WTC11 (cell line): Measurements from ENCODE around the gene AXL. TPM values are rescaled to one million over a fixed set of nuclear protein-coding genes. Genes with fewer than 3 reads are reported as not detected.

Experiments used
- ELF4 ChIP-seq: sonication (generic); formaldehyde crosslinking; IDR thresholded peaks from 2 replicates; pipeline ENCODE4 v1.8.1; 2022; ENCODE audit warnings: low read depth, mild to moderate bottlenecking, moderate library complexity, missing genetic modification reagents
- ESRRA ChIP-seq: sonication (generic); formaldehyde crosslinking; IDR thresholded peaks from 2 replicates; pipeline ENCODE4 v1.8.1; 2022; ENCODE audit warnings: mild to moderate bottlenecking, missing genetic modification reagents, borderline replicate concordance
- FOXJ3 ChIP-seq: sonication (generic); formaldehyde crosslinking; IDR thresholded peaks from 2 replicates; pipeline ENCODE4 v1.9.0; 2021; ENCODE audit warnings: missing genetic modification reagents, mild to moderate bottlenecking, borderline replicate concordance
- IRF2 ChIP-seq: sonication (generic); formaldehyde crosslinking; IDR thresholded peaks from 2 replicates; pipeline ENCODE4 v1.8.0; 2022; ENCODE audit warnings: low read depth, missing genetic modification reagents, borderline replicate concordance
- JAZF1 ChIP-seq: fragments of 250-450 bp; sonication (Bioruptor Pico); IDR thresholded peaks from 2 replicates; pipeline ENCODE4 v1.9.0; 2021; ENCODE audit warnings: moderate library complexity, mild to moderate bottlenecking, inconsistent platforms
- MYBL2 ChIP-seq: sonication (generic); formaldehyde crosslinking; IDR thresholded peaks from 2 replicates; pipeline ENCODE4 v1.8.1; 2023; ENCODE audit warnings: mild to moderate bottlenecking, moderate library complexity, missing genetic modification reagents
- NR2C2 ChIP-seq: sonication (generic); formaldehyde crosslinking; IDR thresholded peaks from 2 replicates; pipeline ENCODE4 v1.8.0; 2022; ENCODE audit warnings: mild to moderate bottlenecking, missing genetic modification reagents
- OVOL2 ChIP-seq: fragments of 250-450 bp; sonication (Bioruptor Pico); IDR thresholded peaks from 2 replicates; pipeline ENCODE4 v1.9.0; 2021; ENCODE audit warnings: mild to moderate bottlenecking, borderline replicate concordance
- SP1 ChIP-seq: sonication (generic); formaldehyde crosslinking; conservative IDR thresholded peaks from 2 replicates; pipeline ENCODE4 v1.8.1; 2022; ENCODE audit warnings: missing genetic modification reagents
- TEAD1 ChIP-seq: sonication (generic); formaldehyde crosslinking; IDR thresholded peaks from 2 replicates; pipeline ENCODE4 v1.8.0; 2022; ENCODE audit warnings: mild to moderate bottlenecking, missing genetic modification reagents
- TP53 ChIP-seq: sonication (generic); formaldehyde crosslinking; IDR thresholded peaks from 2 replicates; pipeline ENCODE4 v1.8.1; 2023; ENCODE audit warnings: mild to moderate bottlenecking, missing genetic modification reagents
- ZBTB21 ChIP-seq: sonication (generic); formaldehyde crosslinking; IDR thresholded peaks from 2 replicates; pipeline ENCODE4 v1.8.1; 2023; ENCODE audit warnings: mild to moderate bottlenecking, missing genetic modification reagents, borderline replicate concordance
- ZNF219 ChIP-seq: sonication (generic); formaldehyde crosslinking; IDR thresholded peaks from 2 replicates; pipeline ENCODE4 v1.8.0; 2023; ENCODE audit warnings: missing genetic modification reagents, mild to moderate bottlenecking, borderline replicate concordance
- ZNF263 ChIP-seq: sonication (generic); formaldehyde crosslinking; IDR thresholded peaks from 2 replicates; pipeline ENCODE4 v1.8.1; 2022; ENCODE audit warnings: low read depth, mild to moderate bottlenecking, moderate library complexity, missing genetic modification reagents
- ZNF317 ChIP-seq: sonication (generic); formaldehyde crosslinking; IDR thresholded peaks from 2 replicates; pipeline ENCODE4 v1.8.1; 2023; ENCODE audit warnings: low read depth, mild to moderate bottlenecking, moderate library complexity, missing genetic modification reagents, borderline replicate concordance
- ZNF416 ChIP-seq: fragments of 250-450 bp; sonication (Bioruptor Pico); IDR thresholded peaks from 2 replicates; pipeline ENCODE4 v1.9.0; 2021; ENCODE audit warnings: mild to moderate bottlenecking, inconsistent platforms
- ZNF423 ChIP-seq: fragments of 250-450 bp; sonication (Bioruptor Pico); IDR thresholded peaks from 2 replicates; pipeline ENCODE4 v2.1.2; 2022; ENCODE audit warnings: mild to moderate bottlenecking, moderate library complexity
- ZNF671 ChIP-seq: fragments of 250-450 bp; sonication (Bioruptor Pico); IDR thresholded peaks from 2 replicates; pipeline ENCODE4 v1.8.0; 2021; ENCODE audit warnings: mild to moderate bottlenecking
- total RNA-seq: library from RNA; stranded (reverse); gene quantifications from 3 replicates; pipeline ENCODE4 v1.2.3, GENCODE V29; 2021
- TF ChIP-seq, protein P1 (sequence below): fragments of 250-450 bp; sonication (Bioruptor Pico); IDR thresholded peaks from 2 replicates; pipeline ENCODE4 v1.9.0; 2021; ENCODE audit warnings: mild to moderate bottlenecking
- TF ChIP-seq, protein P2 (sequence below): fragments of 250-450 bp; sonication (Bioruptor Pico); IDR thresholded peaks from 2 replicates; pipeline ENCODE4 v1.9.0; 2021; ENCODE audit warnings: mild to moderate bottlenecking, borderline replicate concordance
- TF ChIP-seq, protein P3 (sequence below): sonication (generic); formaldehyde crosslinking; IDR thresholded peaks from 2 replicates; pipeline ENCODE4 v1.8.1; 2023; ENCODE audit warnings: mild to moderate bottlenecking, missing genetic modification reagents, moderate library complexity
- TF ChIP-seq, protein P4 (sequence below): sonication (generic); formaldehyde crosslinking; IDR thresholded peaks from 2 replicates; pipeline ENCODE4 v1.8.1; 2022; ENCODE audit warnings: mild to moderate bottlenecking, missing genetic modification reagents, moderate library complexity, borderline replicate concordance
- TF ChIP-seq, protein P5 (sequence below): sonication (generic); formaldehyde crosslinking; IDR thresholded peaks from 2 replicates; pipeline ENCODE4 v1.8.0; 2022; ENCODE audit warnings: mild to moderate bottlenecking, missing genetic modification reagents
- TF ChIP-seq, protein P6 (sequence below): sonication (generic); formaldehyde crosslinking; IDR thresholded peaks from 2 replicates; pipeline ENCODE4 v1.8.1; 2022; ENCODE audit warnings: mild to moderate bottlenecking, moderate library complexity, missing genetic modification reagents
- TF ChIP-seq, protein P7 (sequence below): sonication (generic); formaldehyde crosslinking; IDR thresholded peaks from 2 replicates; pipeline ENCODE4 v1.8.0; 2022; ENCODE audit warnings: mild to moderate bottlenecking, missing genetic modification reagents
- TF ChIP-seq, protein P8 (sequence below): sonication (generic); formaldehyde crosslinking; IDR thresholded peaks from 2 replicates; pipeline ENCODE4 v1.8.1; 2022; ENCODE audit warnings: low read depth, mild to moderate bottlenecking, moderate library complexity, missing genetic modification reagents, borderline replicate concordance

Gene AXL
- total RNA-seq, 1 experiment from 2014 or later, result 25.0 TPM

DNA sequence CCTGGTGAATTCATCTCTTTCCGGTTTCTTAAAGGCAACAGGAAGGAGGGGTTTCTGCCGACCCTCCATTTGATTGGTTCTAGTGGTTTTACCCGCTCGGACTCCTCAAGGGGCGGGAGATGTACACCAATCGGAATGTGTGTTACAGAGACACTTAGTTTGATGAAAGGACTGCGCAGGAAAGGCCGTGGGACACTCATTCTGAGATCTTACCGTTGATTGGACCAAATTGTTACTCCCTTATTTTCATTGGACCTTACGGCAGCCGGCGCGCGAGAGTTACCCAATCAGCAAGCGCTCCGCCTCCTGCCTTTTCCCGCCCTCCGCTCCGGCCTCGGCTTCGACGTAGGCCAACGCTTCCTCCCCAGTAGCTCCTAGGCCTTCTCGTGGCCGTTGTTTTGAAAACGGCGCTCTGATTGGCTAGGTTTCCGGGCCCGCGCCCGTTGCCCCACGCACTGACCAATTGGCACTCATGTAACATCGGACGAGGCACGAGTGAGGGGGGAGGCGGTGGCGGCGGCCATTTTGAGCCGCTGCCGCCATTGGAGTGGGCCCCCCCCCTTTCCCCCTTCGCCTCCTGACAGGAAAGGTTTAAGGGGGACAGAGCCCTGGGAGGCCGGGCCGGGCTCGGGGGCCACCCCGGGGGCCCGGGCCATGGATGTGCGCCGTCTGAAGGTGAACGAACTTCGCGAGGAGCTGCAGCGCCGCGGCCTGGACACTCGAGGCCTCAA lies 45.0 kb downstream of the AXL start, which contains the start of gene HNRNPUL1 (continued):
- TF ChIP-seq, protein P1, sequence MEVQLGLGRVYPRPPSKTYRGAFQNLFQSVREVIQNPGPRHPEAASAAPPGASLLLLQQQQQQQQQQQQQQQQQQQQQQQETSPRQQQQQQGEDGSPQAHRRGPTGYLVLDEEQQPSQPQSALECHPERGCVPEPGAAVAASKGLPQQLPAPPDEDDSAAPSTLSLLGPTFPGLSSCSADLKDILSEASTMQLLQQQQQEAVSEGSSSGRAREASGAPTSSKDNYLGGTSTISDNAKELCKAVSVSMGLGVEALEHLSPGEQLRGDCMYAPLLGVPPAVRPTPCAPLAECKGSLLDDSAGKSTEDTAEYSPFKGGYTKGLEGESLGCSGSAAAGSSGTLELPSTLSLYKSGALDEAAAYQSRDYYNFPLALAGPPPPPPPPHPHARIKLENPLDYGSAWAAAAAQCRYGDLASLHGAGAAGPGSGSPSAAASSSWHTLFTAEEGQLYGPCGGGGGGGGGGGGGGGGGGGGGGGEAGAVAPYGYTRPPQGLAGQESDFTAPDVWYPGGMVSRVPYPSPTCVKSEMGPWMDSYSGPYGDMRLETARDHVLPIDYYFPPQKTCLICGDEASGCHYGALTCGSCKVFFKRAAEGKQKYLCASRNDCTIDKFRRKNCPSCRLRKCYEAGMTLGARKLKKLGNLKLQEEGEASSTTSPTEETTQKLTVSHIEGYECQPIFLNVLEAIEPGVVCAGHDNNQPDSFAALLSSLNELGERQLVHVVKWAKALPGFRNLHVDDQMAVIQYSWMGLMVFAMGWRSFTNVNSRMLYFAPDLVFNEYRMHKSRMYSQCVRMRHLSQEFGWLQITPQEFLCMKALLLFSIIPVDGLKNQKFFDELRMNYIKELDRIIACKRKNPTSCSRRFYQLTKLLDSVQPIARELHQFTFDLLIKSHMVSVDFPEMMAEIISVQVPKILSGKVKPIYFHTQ (CRISPR knock-in tag), result no peak
- TF ChIP-seq TP53 (CRISPR knock-in tag) (no peak), ESRRA (CRISPR knock-in tag) (no peak), ZNF219 (CRISPR knock-in tag) (no peak), OVOL2 (CRISPR knock-in tag) (no peak), TEAD1 (peak; percentile 71), ZNF671 (CRISPR knock-in tag) (no peak), JAZF1 (CRISPR knock-in tag) (no peak), FOXJ3 (CRISPR knock-in tag) (no peak), ZNF263 (CRISPR knock-in tag) (no peak), NR2C2 (no peak), ZNF423 (CRISPR knock-in tag) (no peak), IRF2 (CRISPR knock-in tag) (no peak), ELF4 (peak; percentile 74; the same call in 1 of the 2 replicates), ZBTB21 (no peak), ZNF416 (CRISPR knock-in tag) (no peak; the same call in 1 of the 2 replicates), SP1 (CRISPR knock-in tag) (peak; percentile 93), MYBL2 (CRISPR knock-in tag) (peak; percentile 95), ZNF317 (CRISPR knock-in tag) (0 out of 2 replicates have a peak, but pooled peaks have one; percentile 30)
- TF ChIP-seq, protein P2, sequence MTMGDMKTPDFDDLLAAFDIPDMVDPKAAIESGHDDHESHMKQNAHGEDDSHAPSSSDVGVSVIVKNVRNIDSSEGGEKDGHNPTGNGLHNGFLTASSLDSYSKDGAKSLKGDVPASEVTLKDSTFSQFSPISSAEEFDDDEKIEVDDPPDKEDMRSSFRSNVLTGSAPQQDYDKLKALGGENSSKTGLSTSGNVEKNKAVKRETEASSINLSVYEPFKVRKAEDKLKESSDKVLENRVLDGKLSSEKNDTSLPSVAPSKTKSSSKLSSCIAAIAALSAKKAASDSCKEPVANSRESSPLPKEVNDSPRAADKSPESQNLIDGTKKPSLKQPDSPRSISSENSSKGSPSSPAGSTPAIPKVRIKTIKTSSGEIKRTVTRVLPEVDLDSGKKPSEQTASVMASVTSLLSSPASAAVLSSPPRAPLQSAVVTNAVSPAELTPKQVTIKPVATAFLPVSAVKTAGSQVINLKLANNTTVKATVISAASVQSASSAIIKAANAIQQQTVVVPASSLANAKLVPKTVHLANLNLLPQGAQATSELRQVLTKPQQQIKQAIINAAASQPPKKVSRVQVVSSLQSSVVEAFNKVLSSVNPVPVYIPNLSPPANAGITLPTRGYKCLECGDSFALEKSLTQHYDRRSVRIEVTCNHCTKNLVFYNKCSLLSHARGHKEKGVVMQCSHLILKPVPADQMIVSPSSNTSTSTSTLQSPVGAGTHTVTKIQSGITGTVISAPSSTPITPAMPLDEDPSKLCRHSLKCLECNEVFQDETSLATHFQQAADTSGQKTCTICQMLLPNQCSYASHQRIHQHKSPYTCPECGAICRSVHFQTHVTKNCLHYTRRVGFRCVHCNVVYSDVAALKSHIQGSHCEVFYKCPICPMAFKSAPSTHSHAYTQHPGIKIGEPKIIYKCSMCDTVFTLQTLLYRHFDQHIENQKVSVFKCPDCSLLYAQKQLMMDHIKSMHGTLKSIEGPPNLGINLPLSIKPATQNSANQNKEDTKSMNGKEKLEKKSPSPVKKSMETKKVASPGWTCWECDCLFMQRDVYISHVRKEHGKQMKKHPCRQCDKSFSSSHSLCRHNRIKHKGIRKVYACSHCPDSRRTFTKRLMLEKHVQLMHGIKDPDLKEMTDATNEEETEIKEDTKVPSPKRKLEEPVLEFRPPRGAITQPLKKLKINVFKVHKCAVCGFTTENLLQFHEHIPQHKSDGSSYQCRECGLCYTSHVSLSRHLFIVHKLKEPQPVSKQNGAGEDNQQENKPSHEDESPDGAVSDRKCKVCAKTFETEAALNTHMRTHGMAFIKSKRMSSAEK (CRISPR knock-in tag), result no peak
- TF ChIP-seq, protein P3, sequence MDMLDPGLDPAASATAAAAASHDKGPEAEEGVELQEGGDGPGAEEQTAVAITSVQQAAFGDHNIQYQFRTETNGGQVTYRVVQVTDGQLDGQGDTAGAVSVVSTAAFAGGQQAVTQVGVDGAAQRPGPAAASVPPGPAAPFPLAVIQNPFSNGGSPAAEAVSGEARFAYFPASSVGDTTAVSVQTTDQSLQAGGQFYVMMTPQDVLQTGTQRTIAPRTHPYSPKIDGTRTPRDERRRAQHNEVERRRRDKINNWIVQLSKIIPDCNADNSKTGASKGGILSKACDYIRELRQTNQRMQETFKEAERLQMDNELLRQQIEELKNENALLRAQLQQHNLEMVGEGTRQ (CRISPR knock-in tag), result no peak
- TF ChIP-seq, protein P4, sequence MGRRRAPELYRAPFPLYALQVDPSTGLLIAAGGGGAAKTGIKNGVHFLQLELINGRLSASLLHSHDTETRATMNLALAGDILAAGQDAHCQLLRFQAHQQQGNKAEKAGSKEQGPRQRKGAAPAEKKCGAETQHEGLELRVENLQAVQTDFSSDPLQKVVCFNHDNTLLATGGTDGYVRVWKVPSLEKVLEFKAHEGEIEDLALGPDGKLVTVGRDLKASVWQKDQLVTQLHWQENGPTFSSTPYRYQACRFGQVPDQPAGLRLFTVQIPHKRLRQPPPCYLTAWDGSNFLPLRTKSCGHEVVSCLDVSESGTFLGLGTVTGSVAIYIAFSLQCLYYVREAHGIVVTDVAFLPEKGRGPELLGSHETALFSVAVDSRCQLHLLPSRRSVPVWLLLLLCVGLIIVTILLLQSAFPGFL (CRISPR knock-in tag), result no peak
- TF ChIP-seq, protein P5, sequence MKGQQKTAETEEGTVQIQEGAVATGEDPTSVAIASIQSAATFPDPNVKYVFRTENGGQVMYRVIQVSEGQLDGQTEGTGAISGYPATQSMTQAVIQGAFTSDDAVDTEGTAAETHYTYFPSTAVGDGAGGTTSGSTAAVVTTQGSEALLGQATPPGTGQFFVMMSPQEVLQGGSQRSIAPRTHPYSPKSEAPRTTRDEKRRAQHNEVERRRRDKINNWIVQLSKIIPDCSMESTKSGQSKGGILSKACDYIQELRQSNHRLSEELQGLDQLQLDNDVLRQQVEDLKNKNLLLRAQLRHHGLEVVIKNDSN, result no peak
- TF ChIP-seq, protein P6, sequence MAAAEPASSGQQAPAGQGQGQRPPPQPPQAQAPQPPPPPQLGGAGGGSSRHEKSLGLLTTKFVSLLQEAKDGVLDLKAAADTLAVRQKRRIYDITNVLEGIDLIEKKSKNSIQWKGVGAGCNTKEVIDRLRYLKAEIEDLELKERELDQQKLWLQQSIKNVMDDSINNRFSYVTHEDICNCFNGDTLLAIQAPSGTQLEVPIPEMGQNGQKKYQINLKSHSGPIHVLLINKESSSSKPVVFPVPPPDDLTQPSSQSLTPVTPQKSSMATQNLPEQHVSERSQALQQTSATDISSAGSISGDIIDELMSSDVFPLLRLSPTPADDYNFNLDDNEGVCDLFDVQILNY, result peak; percentile 99
- TF ChIP-seq, protein P7, sequence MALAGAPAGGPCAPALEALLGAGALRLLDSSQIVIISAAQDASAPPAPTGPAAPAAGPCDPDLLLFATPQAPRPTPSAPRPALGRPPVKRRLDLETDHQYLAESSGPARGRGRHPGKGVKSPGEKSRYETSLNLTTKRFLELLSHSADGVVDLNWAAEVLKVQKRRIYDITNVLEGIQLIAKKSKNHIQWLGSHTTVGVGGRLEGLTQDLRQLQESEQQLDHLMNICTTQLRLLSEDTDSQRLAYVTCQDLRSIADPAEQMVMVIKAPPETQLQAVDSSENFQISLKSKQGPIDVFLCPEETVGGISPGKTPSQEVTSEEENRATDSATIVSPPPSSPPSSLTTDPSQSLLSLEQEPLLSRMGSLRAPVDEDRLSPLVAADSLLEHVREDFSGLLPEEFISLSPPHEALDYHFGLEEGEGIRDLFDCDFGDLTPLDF (CRISPR knock-in tag), result no peak
- TF ChIP-seq, protein P8, sequence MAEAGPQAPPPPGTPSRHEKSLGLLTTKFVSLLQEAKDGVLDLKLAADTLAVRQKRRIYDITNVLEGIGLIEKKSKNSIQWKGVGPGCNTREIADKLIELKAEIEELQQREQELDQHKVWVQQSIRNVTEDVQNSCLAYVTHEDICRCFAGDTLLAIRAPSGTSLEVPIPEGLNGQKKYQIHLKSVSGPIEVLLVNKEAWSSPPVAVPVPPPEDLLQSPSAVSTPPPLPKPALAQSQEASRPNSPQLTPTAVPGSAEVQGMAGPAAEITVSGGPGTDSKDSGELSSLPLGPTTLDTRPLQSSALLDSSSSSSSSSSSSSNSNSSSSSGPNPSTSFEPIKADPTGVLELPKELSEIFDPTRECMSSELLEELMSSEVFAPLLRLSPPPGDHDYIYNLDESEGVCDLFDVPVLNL, result peak; percentile 96
